ENCODE measurements around the gene SZT2. TPM values are rescaled to one million over a fixed set of nuclear protein-coding genes. Genes with fewer than 3 reads are reported as not detected.

Gene SZT2
- total RNA-seq, 1 donor from 2014 or later: 43.2 TPM

- Mint-ChIP-seq H3K4me1 (ENCODE audit: unreplicated experiment) (no peaks in the 10 kb centered on the region), H3K36me3 (ENCODE audit: low read depth, unreplicated experiment) (peaks cover 55% of the 10 kb centered on the region)
- DNase-seq (ENCODE audit: low spot score): no peak
Measured at GRCh38 chr1:43434256-43434655, 44.6 kb downstream of the SZT2 start.

GRCh38 chr1:43435146-43436145 lies 45.7 kb downstream of the SZT2 start:
- no peak for DNase-seq (ENCODE audit: low spot score)
- Mint-ChIP-seq H3K27ac (ENCODE audit: unreplicated experiment) (no peak overlapping the region), H3K36me3 (ENCODE audit: low read depth, unreplicated experiment) (peaks cover 49% of the 10 kb centered on the region), H3K27me3 (ENCODE audit: unreplicated experiment) (peaks cover 1% of the 10 kb centered on the region), H3K4me1 (ENCODE audit: unreplicated experiment) (no peaks in the 10 kb centered on the region), H3K4me3 (ENCODE audit: unreplicated experiment) (no peak overlapping the region), H3K9me3 (ENCODE audit: unreplicated experiment) (no peaks in the 10 kb centered on the region)
- TF ChIP-seq CTCF (IDR thresholded peaks at IDR 0.05; ENCODE audit: unreplicated experiment): no peak

More at GRCh38 chr1:43434256-43434655, 44.6 kb downstream of the SZT2 start:
- Mint-ChIP-seq H3K27ac (ENCODE audit: unreplicated experiment) (no peak overlapping the region), H3K4me3 (ENCODE audit: unreplicated experiment) (no peak overlapping the region), H3K27me3 (ENCODE audit: unreplicated experiment) (peaks cover 4% of the 10 kb centered on the region), H3K9me3 (ENCODE audit: unreplicated experiment) (no peaks in the 10 kb centered on the region)
- no peak for TF ChIP-seq CTCF (IDR thresholded peaks at IDR 0.05; ENCODE audit: unreplicated experiment)

- DNase-seq (ENCODE audit: low spot score): no peak
- no peak overlapping the region for H3K27ac Mint-ChIP-seq (ENCODE audit: unreplicated experiment)
Measured at GRCh38 chr1:43436371-43436770, 46.7 kb downstream of the SZT2 start.

GRCh38 chr1:43437031-43437973 lies 47.6 kb downstream of the SZT2 start:
- peaks cover 47% of the 10 kb centered on the region for H3K36me3 Mint-ChIP-seq (ENCODE audit: low read depth, unreplicated experiment)
- no peaks in the 10 kb centered on the region for H3K4me1 Mint-ChIP-seq (ENCODE audit: unreplicated experiment)
- no peak for DNase-seq (ENCODE audit: low spot score)
- no peaks in the 10 kb centered on the region for H3K27me3 Mint-ChIP-seq (ENCODE audit: unreplicated experiment)
- no peak overlapping the region for H3K4me3 Mint-ChIP-seq (ENCODE audit: unreplicated experiment)
- no peak for TF ChIP-seq CTCF (IDR thresholded peaks at IDR 0.05; ENCODE audit: unreplicated experiment)
- no peaks in the 10 kb centered on the region for H3K9me3 Mint-ChIP-seq (ENCODE audit: unreplicated experiment)
- H3K27ac Mint-ChIP-seq (ENCODE audit: unreplicated experiment): no peak overlapping the region

More at GRCh38 chr1:43436371-43436770, 46.7 kb downstream of the SZT2 start:
- Mint-ChIP-seq H3K27me3 (ENCODE audit: unreplicated experiment) (peaks cover 1% of the 10 kb centered on the region), H3K4me1 (ENCODE audit: unreplicated experiment) (no peaks in the 10 kb centered on the region), H3K36me3 (ENCODE audit: low read depth, unreplicated experiment) (peaks cover 52% of the 10 kb centered on the region), H3K9me3 (ENCODE audit: unreplicated experiment) (no peaks in the 10 kb centered on the region), H3K4me3 (ENCODE audit: unreplicated experiment) (no peak overlapping the region)
- no peak for TF ChIP-seq CTCF (IDR thresholded peaks at IDR 0.05; ENCODE audit: unreplicated experiment)

All from endothelial cell (in vitro differentiated cells).